Cardiac muscle cell (in vitro differentiated cells and primary cell): ENCODE results near the gene TXNRD2. TPM values are rescaled to one million over a fixed set of nuclear protein-coding genes. Genes with fewer than 3 reads are reported as not detected.

Experiments
- DNase-seq, 2 donors: peaks; one replicate each; pipeline versions ENCODE4 v3.0.0 to v3.0.0-alpha.2; 2010 to 2017; ENCODE audit warnings: low read depth in 1 of 2, low spot score in 1 of 2
- H3K27ac ChIP-seq: fragments of 200-600 bp; sonication (generic); 2 replicates; pipeline ENCODE4 v1.5.1; 2016
- H3K27me3 ChIP-seq: fragments of 200-600 bp; sonication (generic); 2 replicates; pipeline ENCODE4 v1.6.0; 2016; ENCODE audit warnings: control low read depth
- H3K36me3 ChIP-seq: fragments of 200-600 bp; sonication (generic); 2 replicates; pipeline ENCODE4 v1.5.1; 2016; ENCODE audit warnings: control low read depth
- H3K4me1 ChIP-seq: fragments of 200-600 bp; sonication (generic); 2 replicates; pipeline ENCODE4 v1.8.1; 2017; ENCODE audit warnings: low read depth, mild to moderate bottlenecking, mixed run types
- H3K4me3 ChIP-seq: fragments of 200-600 bp; sonication (generic); 2 replicates; pipeline ENCODE4 v1.5.1; 2016; ENCODE audit warnings: mild to moderate bottlenecking
- H3K9me3 ChIP-seq: fragments of 200-600 bp; sonication (generic); 2 replicates; pipeline ENCODE4 v1.5.1; 2017; ENCODE audit warnings: low read depth, mild to moderate bottlenecking, control low read depth
- CTCF ChIP-seq: IDR thresholded peaks from 2 replicates; pipeline ENCODE4 v1.5.1; 2012; ENCODE audit warnings: low read depth, mild to moderate bottlenecking, low read length
- polyA plus RNA-seq: library from polyadenylated mRNA; unstranded; fragments of >200 nt; fragmentation: Nextera tagmentation; extraction: Ambion mirVana; gene quantifications from 2 replicates; pipeline ENCODE4 v1.2.1, GENCODE V29; 2016
- total RNA-seq: library from RNA; depleted of rRNA; stranded (reverse); fragments of >200 nt; gene quantifications from 2 replicates; pipeline ENCODE4 v1.2.3, GENCODE V29; 2016

TXNRD2 gene
- total and polyA plus RNA-seq, 2 experiments from 2014 or later, result 15.6 to 21.2 TPM

GRCh38 chr22:19844377-19845053, 97.1 kb downstream of the TXNRD2 start:
- H3K4me1 ChIP-seq, result peaks cover 13% of the 10 kb centered on the region
- no peak for TF ChIP-seq CTCF
- H3K4me3 ChIP-seq, result no peak overlapping the region
- H3K27ac ChIP-seq, result no peak overlapping the region
- H3K27me3 ChIP-seq, result peaks cover 9% of the 10 kb centered on the region
- H3K36me3 ChIP-seq, result no peaks in the 10 kb centered on the region
- H3K9me3 ChIP-seq, result no peaks in the 10 kb centered on the region
- DNase-seq, result peak in 1 of 2 donors; percentile 33

GRCh38 chr22:19843857-19844376, 97.7 kb downstream of the TXNRD2 start:
- H3K27me3 ChIP-seq, result peaks cover 9% of the 10 kb centered on the region
- DNase-seq, result no peak
- no peak overlapping the region for H3K4me3 ChIP-seq
- no peaks in the 10 kb centered on the region for H3K36me3 ChIP-seq
- no peaks in the 10 kb centered on the region for H3K9me3 ChIP-seq
- TF ChIP-seq CTCF, result no peak
- H3K4me1 ChIP-seq, result peaks cover 13% of the 10 kb centered on the region
- no peak overlapping the region for H3K27ac ChIP-seq

GRCh38 chr22:19843107-19843856, 98.3 kb downstream of the TXNRD2 start:
- H3K4me1 ChIP-seq, result peaks cover 13% of the 10 kb centered on the region
- no peak overlapping the region for H3K4me3 ChIP-seq
- DNase-seq, result peak in 1 of 2 donors; percentile 36
- H3K27ac ChIP-seq, result no peak overlapping the region
- no peaks in the 10 kb centered on the region for H3K36me3 ChIP-seq
- H3K9me3 ChIP-seq, result no peaks in the 10 kb centered on the region
- peaks cover 9% of the 10 kb centered on the region for H3K27me3 ChIP-seq
- TF ChIP-seq CTCF, result no peak

- TF ChIP-seq CTCF, result no peak
- Histone ChIP-seq H3K9me3 (no peaks in the 10 kb centered on the region), H3K4me3 (no peak overlapping the region), H3K36me3 (no peaks in the 10 kb centered on the region), H3K27ac (no peak overlapping the region), H3K27me3 (peaks cover 9% of the 10 kb centered on the region), H3K4me1 (peaks cover 13% of the 10 kb centered on the region)
- DNase-seq, result no peak
Measured at GRCh38 chr22:19842393-19843106, 99.1 kb downstream of the TXNRD2 start.

GRCh38 chr22:19841641-19842392, 99.8 kb downstream of the TXNRD2 start:
- DNase-seq, result no peak
- peaks cover 9% of the 10 kb centered on the region for H3K27me3 ChIP-seq
- H3K27ac ChIP-seq, result no peak overlapping the region
- TF ChIP-seq CTCF, result no peak
- no peak overlapping the region for H3K4me3 ChIP-seq
- peaks cover 13% of the 10 kb centered on the region for H3K4me1 ChIP-seq
- H3K9me3 ChIP-seq, result no peaks in the 10 kb centered on the region
- H3K36me3 ChIP-seq, result no peaks in the 10 kb centered on the region
